Fibroblast of peridontal ligament (primary cell): ENCODE measurements around the gene CARNS1.

Experiments used
- DNase-seq: peaks from one replicate; pipeline ENCODE4 v3.0.0-alpha.2; 2010; ENCODE audit errors: extremely low read depth

CARNS1 gene

DNA sequence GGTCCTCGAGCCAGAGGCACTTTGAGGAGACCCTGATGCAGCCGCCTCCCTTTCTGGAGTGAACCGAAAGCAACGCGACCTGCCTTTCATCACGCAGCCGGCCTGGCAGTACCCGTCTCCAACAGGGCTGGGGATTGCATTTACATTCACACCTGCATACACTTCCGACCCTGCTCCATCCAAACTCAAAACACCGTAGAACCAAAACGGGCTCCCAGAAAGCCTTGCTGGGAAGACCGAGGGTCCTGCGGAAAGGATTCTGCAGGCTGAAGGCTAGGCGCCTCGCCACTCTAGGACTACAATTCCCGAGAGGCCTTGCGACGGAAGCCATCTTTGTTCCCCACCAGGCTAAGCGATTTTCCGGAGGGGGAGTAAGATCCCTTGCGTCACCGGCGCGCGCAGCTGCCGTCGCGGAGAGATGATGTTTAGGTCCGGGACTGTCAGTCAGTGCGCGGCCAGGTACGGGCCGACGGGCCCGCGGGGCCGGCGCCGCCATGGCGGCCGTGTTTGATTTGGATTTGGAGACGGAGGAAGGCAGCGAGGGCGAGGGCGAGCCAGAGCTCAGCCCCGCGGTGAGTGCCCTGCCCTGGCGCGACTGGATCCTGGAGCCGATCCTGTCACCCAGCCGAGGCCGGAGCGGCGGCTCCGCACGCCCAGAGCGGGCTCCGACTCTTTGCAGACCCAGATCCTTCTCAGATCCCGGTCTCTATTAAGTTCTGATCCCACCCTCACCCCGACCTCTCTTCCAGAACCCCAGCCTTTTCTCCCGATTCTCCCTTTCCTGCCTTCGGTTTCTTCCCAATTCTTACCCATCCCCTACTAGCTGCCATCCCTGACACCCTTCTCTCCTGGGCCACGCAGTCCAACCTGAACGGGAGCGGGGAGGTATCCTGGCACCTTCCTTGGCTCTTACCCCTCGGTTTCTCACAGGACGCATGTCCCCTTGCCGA, 12.8 kb downstream of the CARNS1 start, which contains the start of gene RPS6KB2:
TSS of gene RPS6KB2 (plus strand) at position 443 of the 950 bp plus-strand sequence. CDS start at position 495, 52 bp downstream.
- DNase-seq = peak; percentile 97

DNA sequence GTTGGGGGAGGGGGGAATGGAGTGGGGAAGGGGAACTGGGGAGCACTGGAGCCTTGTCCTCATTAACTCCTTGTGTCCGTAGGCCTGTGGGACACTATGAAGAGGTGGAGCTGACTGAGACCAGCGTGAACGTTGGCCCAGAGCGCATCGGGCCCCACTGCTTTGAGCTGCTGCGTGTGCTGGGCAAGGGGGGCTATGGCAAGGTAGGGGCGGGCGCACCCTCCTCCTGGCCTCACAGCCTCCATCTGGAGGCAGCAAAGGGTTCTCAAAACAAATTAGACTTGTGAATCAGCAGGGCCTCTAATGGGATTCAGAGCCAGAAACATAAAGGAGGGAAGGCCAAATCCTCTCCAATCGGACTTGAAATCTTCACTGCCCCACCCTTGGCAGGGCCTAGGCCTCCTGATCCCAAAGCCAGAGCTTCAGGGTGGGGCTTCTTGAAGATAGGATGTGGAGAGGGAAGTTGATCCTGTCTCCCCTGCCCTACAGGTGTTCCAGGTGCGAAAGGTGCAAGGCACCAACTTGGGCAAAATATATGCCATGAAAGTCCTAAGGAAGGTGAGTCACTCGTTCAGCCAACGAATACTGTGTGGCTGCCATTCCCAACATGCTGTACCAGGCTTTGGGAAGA, 13.7 kb downstream of the CARNS1 start:
- peak; percentile 10 for DNase-seq

DNA sequence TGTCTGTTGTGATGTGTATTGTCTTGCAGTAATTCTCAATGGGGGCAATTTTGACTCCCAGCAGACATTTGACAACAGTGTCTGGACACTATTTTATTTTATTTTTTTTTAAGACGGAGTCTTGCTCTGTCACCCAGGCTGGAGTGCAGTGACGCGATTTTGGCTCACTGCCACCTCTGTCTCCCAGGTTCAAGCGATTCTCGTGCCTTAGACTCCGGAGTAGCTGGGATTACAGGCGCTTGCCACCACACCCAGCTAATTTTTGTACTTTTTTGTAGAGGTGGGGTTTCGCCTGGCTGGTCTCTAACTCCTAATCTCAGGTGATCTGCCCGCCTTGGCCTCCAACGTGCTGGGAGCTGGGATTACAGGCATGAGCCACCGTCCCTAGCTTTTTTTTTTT, 14.2 kb downstream of the CARNS1 start:
- DNase-seq = no peak

DNA sequence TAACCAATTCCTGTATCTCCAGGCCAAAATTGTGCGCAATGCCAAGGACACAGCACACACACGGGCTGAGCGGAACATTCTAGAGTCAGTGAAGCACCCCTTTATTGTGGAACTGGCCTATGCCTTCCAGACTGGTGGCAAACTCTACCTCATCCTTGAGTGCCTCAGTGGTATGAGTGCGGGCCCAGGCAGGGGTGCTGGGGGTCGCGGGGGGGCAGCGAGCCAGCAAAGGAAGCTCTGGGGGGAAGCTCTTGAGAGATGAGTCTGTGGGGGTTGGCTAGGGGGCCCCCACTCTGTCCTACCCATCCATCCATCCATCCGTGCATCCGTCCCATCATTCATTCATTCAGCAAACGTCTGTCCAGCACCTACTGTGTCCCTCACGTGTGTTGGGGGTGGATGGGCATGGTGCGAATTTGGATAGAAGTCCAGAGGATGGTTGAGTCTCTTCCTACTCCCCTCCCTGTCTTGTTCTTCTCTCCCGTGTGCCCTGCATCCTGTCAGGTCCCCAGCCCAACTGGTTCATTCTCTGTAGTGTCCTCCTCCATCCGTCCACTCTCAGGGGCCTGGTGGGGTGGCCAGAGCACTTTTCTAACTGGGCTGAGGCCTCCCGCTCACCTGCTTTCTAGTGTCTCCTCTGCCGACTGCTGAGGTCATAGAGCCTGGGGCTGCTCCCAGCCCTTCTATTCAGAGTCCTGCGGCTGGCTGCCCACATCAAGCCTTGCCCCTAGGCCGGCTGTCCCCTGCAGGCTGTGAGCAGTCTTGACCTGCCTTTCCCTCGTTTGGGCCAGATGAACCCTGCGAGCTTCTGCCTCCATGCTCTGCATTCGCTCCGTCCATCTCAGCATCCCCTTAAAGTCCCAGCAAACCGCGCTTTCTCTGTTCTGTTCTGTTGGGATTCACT, 16.1 kb downstream of the CARNS1 start:
- DNase-seq = no peak

DNA sequence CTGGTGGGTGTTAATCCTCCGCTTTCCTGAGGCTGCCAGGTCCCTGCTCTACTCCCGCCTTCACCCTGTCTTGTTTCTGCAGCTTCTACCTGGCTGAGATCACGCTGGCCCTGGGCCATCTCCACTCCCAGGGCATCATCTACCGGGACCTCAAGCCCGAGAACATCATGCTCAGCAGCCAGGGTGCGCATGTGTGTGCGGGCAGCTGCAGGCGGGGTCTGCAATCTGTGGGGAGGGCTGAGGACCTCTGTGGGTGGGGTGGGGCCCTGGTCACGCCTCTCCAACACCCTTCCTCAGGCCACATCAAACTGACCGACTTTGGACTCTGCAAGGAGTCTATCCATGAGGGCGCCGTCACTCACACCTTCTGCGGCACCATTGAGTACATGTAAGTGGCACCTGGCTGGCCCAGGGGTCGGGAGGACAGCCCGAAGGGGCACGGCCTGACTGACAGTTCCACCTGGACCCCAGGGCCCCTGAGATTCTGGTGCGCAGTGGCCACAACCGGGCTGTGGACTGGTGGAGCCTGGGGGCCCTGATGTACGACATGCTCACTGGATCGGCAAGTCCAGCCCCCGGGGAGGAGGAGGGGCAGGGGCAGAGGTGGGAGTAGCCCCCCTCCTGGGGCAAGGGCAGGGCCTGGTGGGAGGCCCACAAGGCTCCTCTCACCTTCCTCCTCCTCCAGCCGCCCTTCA, 17.3 kb downstream of the CARNS1 start:
- no peak for DNase-seq

DNA sequence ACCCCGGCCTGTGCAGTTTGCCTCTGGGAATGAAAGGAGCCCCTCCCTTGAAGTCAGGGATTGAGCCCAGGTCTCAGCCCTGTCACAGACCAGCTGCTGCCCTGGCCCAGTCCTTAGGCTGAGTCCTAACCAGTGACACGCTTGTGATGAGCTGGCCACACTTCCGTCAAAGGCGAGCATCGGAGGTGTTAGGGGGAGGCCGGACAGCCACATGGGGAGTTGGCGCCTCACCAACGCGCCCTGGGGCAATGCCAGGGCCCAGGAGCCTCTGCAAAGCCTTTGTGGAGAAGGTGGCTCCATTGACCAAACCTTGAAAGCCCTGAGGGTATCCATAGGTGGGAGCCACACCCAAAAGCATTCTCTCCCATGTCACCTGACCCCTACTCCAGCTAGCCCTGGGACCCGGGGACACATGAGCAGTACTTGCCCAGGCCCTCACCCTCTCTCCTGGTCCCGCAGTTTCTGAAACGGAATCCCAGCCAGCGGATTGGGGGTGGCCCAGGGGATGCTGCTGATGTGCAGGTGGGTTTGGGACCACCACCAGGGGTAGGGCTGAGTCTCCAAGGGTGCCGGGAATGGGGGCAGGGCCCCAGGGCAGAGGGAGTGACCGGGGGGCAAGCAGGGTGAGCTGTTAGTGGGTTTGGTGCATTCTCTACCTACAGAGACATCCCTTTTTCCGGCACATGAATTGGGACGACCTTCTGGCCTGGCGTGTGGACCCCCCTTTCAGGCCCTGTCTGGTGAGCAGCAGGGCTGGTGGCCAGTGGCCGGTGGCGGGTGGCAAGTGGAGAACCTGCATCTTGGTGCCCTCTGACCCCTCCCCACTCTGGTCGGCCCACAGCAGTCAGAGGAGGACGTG, 18.3 kb downstream of the CARNS1 start:
- no peak for DNase-seq

DNA sequence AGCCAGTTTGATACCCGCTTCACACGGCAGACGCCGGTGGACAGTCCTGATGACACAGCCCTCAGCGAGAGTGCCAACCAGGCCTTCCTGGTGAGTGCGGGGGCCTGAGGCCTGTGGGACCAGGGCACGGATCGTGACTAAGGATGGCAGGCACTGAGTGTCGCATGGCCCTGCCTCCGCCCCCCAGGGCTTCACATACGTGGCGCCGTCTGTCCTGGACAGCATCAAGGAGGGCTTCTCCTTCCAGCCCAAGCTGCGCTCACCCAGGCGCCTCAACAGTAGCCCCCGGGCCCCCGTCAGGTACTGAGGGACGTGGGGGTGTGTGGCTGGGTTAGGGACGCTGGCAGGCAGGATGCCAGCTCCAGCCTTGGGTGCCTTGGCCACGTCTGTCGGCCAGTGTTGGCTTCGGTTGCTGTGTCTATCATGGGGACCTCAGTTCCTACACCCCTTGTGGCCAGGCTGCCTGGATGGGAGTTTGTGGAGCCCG, 19.0 kb downstream of the CARNS1 start:
- no peak for DNase-seq

DNA sequence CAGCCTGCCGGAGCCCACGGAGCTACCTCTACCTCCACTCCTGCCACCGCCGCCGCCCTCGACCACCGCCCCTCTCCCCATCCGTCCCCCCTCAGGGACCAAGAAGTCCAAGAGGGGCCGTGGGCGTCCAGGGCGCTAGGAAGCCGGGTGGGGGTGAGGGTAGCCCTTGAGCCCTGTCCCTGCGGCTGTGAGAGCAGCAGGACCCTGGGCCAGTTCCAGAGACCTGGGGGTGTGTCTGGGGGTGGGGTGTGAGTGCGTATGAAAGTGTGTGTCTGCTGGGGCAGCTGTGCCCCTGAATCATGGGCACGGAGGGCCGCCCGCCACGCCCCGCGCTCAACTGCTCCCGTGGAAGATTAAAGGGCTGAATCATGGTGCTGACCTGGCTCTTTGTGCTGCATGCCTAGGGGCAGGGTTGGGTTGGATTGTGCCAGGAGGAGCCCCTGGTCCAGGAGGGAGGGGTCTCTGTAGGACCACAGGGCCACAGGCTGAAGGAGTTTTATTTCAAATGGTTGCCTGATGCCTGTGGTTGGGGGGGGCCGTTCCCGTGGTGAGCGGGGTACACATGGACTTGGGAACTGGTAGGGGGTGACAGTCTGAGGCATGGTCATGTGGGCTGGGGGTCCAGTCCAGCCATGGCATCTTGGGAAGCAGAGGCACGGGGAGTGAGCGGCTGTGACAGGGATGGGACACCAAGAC, 19.7 kb downstream of the CARNS1 start:
- DNase-seq = no peak

DNA sequence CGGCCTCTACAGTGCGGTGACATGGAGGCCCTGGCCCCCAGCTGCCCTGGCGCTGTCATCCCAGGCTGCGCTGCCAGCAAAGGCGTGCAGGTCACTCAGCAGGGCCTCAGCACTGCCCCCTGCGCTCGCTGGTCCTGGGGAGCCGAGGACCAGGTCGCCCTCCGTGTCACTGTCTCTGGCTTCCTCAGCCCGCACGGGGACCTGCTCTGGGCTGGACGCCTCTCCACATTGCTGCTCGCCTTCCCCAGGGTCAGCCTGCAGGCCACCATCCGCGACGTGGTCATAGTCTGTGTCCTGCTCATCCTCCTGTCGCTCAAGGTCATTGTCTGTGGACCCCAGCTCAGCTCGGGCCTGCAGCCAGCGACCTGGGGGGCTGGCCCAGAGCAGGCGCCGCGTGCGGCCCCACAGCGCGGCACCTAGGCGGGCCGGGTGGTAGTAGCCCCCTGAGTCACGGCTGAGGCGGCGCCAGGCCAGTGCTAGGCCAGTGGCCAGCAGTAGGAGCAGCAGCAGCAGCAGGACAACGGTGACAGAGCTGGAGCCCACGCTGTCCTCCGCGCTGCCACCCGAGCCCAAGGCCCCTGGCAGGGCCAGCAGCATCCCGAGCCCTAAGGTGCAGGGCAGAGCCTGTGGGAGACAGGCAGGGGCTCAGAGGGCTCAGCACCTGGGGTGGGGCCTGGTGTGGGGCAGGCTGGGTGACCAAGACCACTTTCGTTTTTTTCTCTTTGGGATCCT, 20.4 kb downstream of the CARNS1 start:
- no peak for DNase-seq

DNA sequence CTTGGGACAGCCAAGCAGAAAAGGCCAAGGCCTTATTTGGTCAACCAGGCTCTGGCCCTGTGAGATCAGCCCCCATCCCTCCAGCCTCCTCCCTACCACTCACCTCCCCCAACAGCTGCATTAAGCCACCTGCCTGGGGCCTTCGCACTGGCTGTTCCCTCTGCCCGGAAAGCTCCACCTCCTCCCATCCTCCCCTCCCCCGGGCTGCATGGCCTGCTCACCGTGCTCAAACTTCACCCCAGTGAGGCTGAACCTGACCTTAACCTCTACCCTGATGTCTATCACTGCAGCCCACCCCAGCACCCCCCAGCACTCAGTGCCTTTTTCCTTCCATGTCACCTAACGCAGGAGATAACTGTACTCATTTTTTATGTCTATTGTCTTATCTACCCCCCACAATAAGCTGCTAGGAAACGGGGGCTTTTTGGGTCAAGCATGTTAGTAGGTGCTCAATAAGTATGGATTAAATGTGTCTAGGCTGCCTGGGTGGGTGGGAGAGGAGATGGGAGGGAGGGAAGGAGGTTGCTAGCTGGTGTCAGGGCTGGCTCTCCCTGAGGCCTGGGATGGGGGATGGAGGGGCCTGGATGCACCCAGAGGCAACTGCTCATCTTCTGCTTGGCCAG, 21.1 kb downstream of the CARNS1 start:
- DNase-seq = no peak

DNA sequence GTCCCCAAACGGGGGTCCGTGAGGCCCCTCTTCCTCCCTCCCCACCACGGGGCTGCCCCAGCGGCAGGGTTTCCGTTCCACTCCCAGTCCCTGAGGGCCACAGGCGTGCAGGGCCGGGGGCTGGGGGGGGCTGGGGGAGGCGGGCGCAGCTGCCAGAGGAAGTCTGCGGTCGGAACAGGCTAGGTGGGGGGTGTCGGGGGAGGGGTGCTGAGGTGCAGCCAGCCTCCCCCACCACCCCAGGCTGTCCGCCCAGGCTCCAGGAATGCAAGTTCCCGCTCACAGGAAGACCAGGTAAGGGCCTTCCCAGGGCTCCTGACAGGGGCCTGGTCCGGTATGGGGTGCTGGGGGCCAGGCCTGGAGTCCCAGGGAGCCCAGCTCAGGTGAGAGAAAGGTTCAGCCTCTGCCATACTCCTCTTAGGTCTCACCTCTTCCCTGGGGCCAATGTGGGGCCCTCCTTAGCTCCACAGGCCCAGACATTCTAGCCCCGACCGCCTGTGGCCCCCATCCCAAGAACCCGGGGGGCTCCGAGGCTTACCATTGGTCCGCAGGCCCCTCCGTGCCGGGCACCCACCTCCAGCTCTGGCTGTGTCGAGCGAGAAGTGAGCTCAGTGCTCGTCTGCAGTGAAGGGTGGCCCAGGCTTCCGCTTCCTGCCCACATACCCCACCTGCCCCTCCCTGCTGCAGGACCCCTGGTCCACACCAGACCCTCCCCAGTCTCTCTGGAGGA, 21.8 kb downstream of the CARNS1 start, which contains the start of gene PTPRCAP:
TSS of gene PTPRCAP (minus strand) at position 601 of the 727 bp plus-strand sequence. CDS start at position 538, 63 bp downstream.
- DNase-seq = no peak

DNA sequence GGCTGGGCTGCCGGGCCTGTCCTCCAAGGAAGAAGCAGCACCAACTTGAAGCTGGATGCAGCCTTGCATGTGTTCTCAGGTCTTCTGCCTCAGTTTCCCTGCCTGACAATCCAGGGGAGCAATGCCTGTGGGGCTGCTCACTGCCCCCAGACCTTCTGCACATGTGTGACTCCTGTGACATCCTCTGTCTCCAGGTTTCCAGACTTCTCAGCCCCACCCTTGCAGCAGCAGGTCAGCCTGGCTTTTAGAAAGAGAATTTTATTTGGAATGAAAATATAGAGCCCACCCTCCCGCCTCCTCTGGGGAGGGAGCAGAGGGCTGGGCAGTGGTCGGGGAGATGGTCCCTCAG, 22.3 kb downstream of the CARNS1 start:
- no peak for DNase-seq

DNA sequence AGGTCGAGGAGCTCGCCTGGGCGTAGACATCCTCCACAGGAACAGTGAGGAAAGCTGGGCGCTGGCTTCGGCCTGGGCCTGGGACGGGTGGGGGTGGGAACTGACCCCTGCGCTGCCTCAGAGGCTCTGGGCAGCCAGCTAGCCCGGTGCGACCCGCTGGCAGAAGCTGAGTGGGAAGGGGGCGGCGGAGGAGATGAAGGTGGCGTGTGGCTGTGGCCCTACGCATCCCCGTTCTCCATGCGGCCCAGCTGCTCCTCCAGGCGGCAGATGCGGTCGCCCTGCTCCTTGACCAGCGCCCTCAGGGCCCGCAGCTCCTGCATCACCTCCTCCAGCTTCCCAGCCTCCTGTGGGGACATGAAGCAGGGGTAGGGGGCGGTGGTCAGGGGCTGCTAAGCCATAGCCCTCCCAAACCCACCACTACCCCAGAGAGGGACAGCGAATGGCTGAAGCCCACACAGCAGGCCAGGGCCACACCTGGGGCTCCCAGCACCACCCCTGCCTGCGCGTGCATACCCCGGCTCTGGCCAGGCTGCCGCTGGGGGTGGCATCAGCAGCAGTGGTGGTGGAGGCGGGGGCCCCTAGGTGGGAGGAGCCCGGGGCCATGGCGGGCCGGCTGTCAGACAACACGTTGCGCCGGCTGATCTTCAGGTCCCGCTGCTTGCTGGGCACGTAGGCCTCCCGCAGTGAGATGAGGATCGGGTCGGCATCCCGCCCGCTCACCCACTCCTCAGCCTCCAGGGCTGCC, 22.9 kb downstream of the CARNS1 start:
- no peak for DNase-seq

DNA sequence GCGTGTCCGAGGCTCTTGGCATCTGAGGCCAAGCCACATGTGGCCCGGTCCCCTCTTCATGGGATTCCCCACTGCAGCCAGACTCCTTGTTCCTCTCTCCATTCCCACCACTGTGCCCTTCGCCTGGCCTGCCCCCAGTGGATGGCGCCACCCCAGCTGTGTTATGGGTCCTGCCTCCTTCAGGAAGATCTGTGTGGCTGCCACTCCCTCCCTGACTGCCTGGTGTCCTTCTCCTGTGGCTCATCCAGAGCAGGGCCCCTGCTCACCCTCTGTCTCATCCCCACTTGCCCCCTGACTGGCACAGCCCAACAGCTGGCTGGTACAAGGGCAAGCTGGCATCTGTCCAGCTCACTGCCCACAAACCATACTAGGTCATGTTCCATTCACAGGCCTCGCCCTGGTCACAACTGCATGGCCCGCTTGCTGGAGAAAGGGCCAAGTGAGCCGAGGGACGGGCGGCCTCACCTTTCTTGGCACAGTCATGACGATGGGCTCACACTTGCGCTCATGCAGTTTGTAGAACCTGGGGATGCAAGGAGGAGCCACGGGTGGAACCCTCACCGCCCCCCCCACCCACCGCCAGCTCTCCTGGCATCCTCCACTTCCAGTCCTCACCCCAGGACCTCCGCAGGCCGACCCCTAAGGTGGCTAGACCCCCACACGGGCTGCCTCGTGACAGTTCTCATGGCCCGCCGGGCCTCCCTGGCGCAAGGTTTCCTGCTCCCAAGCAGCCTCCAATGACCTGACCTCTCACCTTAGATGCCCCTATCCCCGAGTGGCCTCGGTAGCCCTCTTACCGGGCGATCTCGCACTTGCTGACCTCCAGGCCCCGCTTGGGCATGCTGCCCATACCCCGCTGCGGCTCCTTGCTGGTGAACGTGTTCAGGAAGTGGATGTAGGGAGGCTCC, 24.1 kb downstream of the CARNS1 start:
- DNase-seq = peak; percentile 15

DNA sequence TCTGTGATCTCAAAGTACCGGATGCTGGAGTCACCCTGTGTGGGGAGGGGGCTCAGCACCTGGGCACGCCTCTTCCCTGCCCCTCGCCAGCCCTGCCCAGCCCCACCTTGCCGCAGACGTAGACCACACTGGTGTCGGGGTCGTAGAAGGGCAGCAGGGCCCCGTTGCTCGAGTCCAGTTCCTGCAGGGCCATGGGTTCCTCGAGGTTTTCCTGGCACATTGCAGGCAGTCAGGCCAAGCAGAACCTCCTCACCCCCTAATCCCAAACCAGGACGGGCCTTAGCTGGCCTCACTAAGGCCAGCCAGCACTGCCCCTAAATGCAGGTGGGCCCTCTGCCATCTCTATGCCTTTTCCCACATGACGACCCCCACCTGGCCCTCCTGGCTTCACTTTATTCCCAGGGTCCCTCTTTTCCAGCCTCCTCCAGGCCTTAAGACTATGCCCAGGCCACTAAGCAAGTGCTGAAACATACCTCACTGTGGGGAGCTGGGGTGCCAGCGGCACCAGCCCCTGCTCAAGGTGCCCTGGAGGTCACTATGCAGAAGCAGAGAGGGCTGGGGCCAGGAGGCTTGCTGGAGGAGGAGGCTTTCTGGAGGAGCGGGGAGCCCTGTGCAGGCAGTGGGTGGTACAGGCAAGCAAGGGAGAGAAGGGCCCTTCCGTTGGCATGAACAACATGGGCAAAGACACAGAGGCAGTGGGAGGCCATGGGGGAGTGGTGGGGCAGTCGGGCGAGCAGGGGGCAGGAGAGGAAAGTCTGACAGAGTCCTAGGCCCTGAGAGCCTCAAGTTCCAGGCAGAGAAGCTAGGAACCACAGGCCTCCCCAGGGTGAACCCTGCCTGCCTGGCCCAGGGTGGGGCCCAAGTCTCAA, 25.0 kb downstream of the CARNS1 start:
- no peak for DNase-seq
